HG03521 (cell line): ENCODE results near the gene FMNL3.

Experiments used
- ATAC-seq: cut with Tn5 transposase; IDR thresholded peaks from one replicate; pipeline ENCODE4 v1.9.1; 2021; ENCODE audit warnings: mild to moderate bottlenecking, moderate library complexity; ENCODE audit not compliant: unreplicated experiment

FMNL3 gene

DNA sequence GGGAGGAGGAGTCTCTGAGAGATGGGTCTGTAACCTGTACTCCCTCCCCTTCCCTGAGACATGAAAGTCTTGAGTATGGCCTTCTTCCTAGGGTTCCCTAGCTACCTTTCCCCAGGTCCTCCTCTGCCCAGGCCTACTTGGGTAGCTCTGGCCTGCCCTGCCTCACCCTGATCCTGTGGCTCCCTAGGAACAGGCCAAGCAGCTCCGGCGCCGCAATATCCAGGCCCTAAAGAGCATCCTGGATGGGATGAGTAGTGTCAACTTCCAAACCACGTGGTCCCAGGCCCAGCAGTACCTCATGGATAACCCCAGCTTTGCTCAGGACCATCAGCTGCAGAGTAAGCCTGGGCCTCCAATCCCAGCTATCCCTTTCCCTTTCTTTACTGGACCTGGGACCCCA, 71.5 kb downstream of the FMNL3 start:
- no peak for ATAC-seq

DNA sequence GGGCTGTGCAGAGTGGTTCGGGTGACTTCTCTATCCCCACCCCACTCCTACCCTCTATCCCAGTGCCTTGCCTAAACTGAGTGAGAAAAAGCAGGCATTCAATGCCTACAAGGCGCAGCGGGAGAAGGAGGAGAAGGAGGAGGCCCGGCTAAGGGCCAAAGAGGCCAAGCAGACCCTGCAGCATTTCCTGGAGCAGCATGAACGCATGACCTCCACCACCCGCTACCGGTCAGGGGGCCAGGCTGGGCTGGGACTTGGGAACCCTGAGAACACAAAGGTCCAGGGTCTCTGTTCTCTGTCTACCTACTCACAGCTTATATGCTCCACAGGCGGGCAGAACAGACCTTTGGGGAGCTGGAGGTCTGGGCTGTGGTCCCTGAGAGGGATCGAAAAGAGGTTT, 72.2 kb downstream of the FMNL3 start:
- no peak for ATAC-seq

- no peak for ATAC-seq
Measured at GRCh38 chr12:49633703-49634345, 73.4 kb downstream of the FMNL3 start.

GRCh38 chr12:49632986-49633702, 74.1 kb downstream of the FMNL3 start:
- ATAC-seq, result no peak

DNA sequence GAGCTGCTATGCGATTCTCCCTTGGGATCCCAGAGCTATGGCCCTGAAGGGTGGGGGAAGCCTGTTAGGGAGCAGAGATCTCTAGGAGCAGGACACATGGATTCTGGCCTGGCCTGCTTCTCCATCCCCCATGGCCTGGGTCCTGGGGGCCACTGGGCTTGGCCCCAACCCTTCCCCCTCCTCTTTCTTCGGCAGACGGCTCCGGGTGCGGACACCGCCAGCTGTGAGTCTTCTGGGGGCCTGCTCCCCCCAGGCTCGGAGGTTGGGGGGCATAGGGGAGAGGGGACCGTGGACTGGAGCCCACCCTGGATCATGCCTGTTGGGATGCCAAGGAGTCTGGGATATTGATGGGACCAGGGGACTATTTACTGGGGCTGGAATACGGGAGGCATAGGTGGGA, 74.8 kb downstream of the FMNL3 start:
- no peak for ATAC-seq

DNA sequence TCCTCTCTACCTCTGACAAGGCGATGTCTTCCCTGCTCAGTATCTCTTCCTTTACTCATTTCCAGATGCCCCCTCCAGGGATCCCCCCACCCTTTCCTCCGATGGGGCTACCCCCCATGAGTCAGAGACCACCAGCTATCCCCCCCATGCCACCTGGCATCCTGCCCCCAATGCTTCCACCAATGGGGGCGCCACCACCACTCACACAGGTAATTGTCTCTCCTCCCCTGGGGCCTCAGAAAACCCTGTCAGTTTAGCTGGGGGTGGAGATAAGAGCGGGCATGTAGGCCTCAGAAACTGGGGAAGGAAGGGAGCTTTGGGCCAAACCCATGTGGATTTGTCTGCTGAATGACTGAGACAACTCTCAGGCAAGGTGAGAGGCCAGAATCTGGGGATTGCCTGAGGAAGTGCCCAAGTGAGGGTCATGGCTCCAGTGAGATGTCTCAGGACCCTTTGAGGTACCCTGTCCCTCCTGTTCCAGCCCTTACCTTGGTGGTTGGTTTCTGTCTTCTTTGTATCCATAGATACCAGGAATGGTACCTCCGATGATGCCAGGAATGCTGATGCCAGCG, 75.8 kb downstream of the FMNL3 start:
- no peak for ATAC-seq

DNA sequence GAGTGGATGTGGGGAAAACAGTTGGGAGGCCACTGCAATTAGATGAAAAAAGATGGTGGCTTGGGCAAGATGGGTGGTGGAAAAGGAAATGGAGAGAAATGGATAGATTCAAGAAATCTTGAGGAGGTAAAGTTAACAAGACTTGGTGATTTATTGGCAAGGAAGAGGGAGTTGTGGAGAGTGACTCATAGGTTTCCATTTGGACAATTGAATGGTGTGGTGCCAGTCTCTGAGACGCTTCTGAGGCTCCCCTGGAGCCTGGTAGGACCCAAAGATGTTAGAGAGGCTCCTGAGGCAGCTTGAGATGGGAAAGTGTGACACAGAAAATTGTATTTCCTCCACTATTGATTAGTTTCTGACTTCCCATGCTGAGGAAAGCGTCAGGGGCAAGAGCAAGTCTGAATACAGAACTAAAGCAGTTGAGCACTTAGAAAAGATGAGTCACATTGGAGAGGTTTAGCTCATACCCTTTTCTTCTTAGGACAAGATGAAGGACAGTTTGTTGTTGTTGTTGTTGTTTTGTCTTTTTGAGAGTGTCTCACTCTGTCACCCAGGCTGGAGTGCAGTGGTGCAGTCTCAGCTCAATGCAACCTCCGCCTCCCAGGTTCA, 79.3 kb downstream of the FMNL3 start:
- ATAC-seq, result no peak

GRCh38 chr12:49626836-49627235, 80.4 kb downstream of the FMNL3 start:
- no peak for ATAC-seq

DNA sequence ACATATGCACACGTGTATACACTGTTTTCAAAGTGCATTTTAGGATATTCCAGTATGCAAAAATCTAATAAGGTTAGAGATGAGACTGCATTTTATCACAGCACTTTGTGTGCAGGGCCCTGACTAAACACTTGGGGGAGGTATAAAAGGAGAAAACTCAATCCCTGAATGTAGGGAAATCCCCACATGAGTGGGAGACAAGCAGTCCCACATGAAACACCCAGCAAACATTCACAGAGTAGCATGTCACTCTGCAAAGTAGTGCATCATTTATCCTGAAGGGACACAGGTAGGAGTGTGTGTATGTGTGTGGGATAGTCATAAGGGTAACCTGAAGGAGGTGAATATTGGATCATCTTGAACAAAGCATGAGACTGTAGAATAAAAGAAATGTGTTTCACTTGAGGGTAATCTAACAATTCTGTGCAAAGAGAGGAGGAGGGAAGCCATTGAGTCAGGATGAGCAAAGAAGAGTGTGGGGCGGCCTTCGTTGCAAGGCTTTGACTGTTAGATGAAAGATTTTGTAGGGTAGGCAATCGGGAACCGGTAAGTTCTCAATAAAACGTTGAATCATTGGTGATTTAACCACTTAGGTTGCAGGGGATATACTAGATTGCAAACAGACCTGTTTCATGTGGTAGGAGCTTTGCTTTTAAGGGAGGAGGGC, 80.9 kb downstream of the FMNL3 start:
- no peak for ATAC-seq

DNA sequence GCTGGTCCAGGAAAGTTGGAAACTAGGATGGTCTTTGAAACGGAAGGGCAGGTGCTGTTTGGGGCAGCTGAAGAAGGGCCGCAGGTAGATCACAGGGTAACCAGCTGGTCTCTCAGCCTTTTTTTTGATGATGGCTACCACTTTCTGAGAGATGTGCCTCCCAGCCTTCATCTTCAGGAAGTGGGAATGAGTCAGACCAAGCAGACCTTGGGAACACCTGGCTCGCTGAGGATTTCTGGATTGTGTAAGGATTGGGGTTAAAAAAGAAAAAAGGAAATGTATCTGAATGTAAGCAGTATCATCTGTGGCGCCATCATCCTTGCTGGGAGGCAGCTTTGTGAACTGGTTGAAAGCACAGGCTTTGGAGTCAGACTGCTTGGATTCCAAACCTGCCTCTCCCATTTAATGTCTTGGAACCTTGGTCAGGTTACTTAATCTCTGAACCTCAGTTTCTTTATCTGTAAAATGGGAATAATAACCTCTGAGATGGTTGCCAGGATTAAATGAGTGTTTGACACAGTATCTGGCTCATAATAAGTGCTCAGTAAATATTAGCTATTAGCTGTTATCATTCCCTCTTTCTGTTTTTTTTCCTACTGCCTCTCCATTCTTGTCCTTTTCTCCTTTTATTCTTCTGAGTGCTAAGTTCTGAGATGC, 82.2 kb downstream of the FMNL3 start:
- ATAC-seq, result no peak

GRCh38 chr12:49623142-49623904, 83.9 kb downstream of the FMNL3 start, which contains the start of gene PRPF40B:
PRPF40B (plus strand) TSS chr12:49623561; CDS start chr12:49623591, 30 bp downstream.
- peak; percentile 75 for ATAC-seq

DNA sequence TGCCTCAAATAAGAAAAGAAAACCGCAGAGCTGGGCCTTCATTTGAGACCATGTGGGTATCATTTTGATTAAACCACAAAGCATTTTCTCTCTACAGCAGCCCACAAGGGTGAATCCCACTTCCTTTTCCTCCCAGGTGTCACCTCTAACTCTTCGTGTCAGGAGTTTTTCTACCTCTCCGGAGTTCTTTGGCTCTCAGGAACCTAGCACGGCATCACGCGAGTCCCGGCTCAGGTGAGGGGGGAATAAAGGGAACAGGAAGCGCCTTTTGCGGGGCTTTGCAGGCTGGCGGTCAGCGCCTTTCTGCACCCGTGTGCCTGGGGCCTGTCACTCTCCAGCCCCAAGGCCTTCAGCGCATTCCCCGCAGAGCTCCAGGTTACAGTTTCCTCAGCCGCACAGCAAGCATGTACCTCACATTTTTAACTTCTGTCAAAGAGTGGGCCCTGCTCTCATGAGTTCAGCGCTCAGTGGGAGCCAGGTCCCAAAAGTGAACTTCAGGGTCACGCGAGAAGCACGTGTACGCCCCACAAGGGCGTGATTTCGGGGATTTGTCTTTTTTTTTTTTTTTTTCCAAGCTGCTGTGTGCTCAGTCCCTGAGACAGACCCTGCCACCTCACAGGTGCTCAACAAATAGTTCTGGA, 84.6 kb downstream of the FMNL3 start:
- ATAC-seq, result peak; percentile 18

- ATAC-seq, result no peak
Measured at GRCh38 chr12:49621651-49622500, 85.3 kb downstream of the FMNL3 start.

DNA sequence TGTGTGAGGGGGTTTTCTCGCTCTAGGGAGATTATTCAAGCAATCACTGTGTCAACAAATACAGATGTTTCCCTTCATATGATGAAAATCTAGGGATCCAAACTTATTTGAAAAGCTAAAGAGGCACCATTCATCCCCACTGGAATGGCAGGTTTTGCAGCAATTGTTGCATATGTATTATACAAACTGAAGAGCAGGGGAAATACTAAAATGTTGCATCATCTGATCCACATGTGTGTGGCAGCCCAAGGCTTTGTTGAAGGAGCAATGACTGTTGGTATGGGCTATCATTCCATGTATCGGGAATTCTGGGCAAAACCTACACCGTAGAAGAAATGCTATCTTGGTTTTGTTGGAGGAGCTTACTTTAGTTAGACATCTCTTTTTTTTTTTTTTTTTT, 87.9 kb downstream of the FMNL3 start:
- ATAC-seq, result no peak

GRCh38 chr12:49618576-49618975, 88.6 kb downstream of the FMNL3 start:
- no peak for ATAC-seq

GRCh38 chr12:49616533-49617219, 90.5 kb downstream of the FMNL3 start:
- ATAC-seq, result no peak

DNA sequence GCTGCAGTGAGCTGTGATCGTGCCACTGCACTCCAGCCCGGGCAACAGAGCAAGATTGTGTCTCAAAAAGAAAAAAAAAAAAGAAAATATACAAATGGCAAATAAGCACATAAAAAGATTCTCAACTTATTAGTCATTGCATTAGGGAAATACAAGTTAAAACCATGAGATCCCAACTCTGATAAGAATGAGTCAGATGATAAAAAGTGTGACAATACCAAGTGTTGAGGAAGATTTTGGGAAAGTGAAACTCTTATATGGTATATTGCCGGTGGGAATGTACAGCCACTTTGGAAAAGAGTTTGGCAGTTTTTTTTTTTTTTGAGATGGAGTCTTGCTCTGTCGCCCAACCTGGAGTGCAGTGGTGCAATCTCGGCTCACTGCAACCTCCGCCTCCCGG, 91.5 kb downstream of the FMNL3 start:
- no peak for ATAC-seq

DNA sequence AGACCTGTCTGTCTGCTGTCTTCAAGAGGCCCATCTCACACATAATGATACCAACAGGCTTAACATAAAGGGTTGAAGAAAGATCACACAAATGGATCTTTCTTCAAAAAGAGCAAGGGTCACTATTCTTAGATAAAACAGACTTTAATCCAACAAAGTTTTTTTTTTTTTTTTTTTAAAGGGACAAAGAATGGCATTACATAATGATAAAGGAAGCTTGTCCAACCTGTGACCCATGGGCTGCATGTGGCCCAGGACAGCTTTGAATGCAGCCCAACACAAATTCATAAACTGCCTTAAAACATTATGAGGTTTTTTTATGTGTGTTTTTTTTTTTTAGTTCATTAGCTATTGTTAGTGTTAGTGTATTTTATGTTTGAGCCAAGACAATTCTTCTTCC, 95.0 kb downstream of the FMNL3 start:
- ATAC-seq, result no peak
